ENCODE data around the gene CNTN5.

- TF ChIP-seq EP300 (IDR thresholded peaks at IDR 0.05) (no peak), CTCF (IDR thresholded peaks at IDR 0.05) (no peak), POLR2A (IDR thresholded peaks at IDR 0.05) (no peak), POLR2AphosphoS5 (IDR thresholded peaks at IDR 0.05) (no peak)
These were observed 527.5 kb downstream of the CNTN5 start for GRCh38 chr11:99548264-99548663.

Measured in upper lobe of left lung (tissue), 4 donors.